ENCODE results near the gene KLF17.
"Not testable (repeated sequence)": the region's sequence is repeated elsewhere in the genome, so short reads cannot be mapped to it uniquely, and the experiment has no call there.

KLF17 gene

GRCh38 chr1:44110916-44111315, 7.7 kb upstream of the KLF17 start:
- DNase-seq (ENCODE audit: low spot score) = no peak

DNA sequence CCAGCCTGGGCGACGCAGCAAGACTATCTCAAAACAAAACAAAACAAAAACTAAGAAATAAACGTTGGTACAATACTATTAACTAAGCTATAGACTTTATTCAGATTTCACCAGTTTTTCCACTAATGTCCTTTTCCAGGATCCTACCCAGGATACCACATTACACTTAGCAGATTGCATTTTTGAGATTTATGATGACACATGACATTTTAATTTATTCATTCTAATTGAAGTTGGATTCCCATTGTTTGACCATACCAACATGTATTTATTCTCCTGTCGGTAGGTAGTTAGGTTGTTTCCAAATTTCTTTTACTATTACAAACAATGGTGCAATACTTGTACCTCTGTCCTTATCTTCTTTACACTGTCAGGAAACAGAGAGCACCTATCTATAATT, 6.8 kb upstream of the KLF17 start:
- DNase-seq (ENCODE audit: low spot score) = no peak

DNA sequence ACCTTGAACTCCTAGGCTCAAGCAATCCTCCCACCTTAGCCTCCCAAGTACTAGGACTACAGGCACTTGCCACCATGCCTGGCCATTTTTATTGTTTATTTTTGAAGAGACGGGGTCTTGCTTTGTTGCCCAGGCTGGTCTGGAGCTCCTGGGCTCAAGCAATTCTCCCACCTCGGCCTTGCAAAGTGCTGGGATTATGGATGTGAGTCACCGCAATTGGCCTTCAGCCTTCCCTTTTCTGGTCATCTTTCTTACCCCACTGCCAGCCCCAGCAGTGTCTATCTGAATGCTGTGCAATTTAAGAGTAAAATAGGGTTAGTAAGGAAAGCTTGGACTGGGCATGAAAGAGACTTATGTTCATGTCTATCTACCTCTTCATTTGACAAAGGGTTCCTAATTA, 6.1 kb upstream of the KLF17 start:
- DNase-seq (ENCODE audit: low spot score) = no peak

DNA sequence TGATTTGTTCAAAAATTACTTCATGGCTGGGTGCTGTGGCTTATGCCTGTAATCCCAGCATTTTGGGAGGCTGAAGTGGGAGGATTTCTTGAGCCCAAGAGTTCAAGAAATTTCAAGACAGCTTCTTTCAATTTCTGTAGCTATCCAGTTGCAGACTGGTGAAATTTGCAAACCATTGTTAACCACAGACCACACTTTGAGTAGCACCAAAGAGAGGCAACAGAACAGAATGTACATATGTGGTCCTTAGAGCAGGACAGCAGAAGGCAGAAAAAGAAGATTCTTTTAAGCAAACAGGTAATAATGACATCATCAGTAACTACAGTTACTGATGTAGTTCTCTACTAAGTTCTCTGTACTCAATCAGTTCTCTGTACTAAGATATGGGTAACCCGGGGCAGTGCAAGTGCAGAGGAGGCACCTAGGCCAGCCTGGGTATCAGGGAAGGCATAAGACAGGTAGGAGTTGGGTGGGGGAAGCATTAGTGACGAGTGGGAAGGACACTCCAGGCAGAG, 5.5 kb upstream of the KLF17 start:
- no peak for DNase-seq (ENCODE audit: low spot score)

- no peak for DNase-seq (ENCODE audit: low spot score)
Observed at GRCh38 chr1:44114098-44114497, 4.5 kb upstream of the KLF17 start.

- DNase-seq (ENCODE audit: low spot score) = not testable (repeated sequence)
Observed at GRCh38 chr1:44117272-44117671, 1.3 kb upstream of the KLF17 start.

DNA sequence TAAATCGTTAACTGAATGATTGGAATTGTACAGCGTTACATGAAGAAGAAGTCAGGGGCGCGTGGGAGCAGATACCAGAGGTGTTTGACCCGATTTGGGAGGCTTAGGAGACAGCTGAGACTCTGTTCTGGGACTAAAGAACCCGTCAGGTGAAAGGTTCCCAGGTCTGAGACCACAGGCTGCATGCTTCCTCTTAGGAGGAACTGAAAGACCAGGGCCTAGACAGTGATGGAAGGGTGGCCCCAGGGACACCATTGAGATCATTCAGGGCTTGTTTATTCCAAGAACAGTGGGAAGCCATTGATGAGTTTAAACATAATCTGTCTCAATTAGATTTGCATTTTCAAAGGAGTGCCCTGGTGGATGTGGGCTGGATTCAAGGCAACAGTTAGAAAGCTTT, 904 bp downstream of the KLF17 start:
- DNase-seq (ENCODE audit: low spot score) = no peak

- DNase-seq (ENCODE audit: low spot score) = no peak
Observed at GRCh38 chr1:44120398-44120949, 1.9 kb downstream of the KLF17 start.

GRCh38 chr1:44129616-44130500, 11.2 kb downstream of the KLF17 start:
- DNase-seq (ENCODE audit: low spot score) = no peak

- DNase-seq (ENCODE audit: low spot score) = no peak
Observed at GRCh38 chr1:44131411-44131810, 12.8 kb downstream of the KLF17 start.

DNA sequence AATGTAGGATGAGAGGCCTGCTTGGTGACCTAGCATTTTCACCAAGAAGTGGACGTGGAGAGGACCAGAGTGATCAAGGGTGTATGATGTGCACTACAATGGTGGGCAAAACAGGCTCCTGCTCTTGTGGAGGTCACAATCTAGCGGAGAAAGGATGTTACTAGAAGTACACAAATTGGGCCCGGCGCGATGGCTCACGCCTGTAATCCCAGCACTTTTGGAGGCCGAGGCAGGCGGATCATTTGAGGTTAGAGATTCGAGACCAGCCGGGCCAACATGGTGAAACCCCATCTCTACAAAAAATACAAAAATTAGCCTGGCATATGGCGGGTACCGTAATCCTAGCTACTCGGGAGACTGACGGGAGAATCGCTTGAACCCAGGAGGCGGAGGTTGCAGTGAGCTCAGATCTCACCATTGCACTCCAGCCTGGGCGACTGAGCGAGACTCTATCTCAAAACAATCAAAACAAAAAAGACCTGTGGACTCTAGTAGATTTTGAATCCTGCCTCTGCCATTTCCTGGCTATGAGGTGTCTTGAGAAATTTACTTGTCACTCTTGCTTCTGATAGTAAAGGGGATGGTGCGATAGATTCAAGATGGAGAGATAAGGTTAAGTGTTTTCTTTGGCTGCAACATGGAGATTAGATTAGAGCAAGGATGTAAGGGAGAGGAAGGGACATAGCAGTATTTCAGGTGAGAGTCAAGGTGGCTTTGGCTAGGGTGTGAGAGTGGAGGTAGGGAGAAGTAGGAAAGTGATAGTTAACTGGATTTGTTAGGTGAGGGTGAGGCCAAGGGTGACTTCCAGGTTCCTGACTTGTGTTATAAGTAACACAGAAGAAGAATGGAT, 15.7 kb downstream of the KLF17 start:
- DNase-seq (ENCODE audit: low spot score) = no peak

DNA sequence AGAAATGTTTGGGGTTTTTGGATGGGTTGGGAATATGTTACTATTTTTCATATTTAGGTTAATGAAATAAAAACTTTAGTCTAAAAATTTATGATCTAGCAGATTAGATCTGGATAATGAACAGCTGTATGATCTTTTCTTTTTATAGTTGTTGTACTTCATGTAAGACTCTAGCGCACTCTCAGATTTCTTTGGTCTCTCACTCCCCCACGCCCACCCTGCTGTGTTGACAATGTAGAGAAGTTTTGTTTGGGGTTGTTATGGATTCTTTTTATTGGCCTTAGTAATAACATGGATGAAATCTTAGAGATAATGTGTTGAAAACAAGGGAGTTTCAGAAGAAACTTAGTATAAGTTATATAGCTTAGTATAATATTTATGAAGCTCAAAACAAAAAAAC, 17.3 kb downstream of the KLF17 start:
- no peak for DNase-seq (ENCODE audit: low spot score)

GRCh38 chr1:44138239-44138638, 19.6 kb downstream of the KLF17 start:
- no peak for DNase-seq (ENCODE audit: low spot score)

DNA sequence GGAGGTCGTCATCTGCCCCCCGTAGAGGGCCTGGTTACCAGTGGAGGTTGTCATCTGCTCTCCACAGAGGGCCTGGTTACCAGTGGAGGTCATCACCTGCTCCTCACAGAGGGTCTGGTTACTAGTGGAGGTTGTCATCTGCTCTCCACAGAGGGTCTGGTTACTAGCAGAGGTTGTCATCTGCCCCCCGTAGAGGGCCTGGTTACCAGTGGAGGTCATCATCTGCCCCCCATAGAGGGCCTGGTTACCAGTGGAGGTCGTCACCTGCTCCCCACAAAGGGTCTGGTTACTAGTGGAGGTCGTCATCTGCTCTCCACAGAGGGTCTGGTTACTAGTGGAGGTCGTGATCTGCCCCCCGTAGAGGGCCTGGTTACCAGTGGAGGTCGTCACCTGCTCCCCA, 20.9 kb downstream of the KLF17 start:
- DNase-seq (ENCODE audit: low spot score) = not testable (repeated sequence)

- DNase-seq (ENCODE audit: low spot score) = no peak
Observed at GRCh38 chr1:44141531-44141930, 22.9 kb downstream of the KLF17 start, which contains the start of gene KLF18. TSS of gene KLF18 (minus strand) at chr1:44141631. CDS start at chr1:44141631, 0 bp downstream.

- DNase-seq (ENCODE audit: low spot score) = no peak
Observed at GRCh38 chr1:44144962-44145756, 26.5 kb downstream of the KLF17 start.

DNA sequence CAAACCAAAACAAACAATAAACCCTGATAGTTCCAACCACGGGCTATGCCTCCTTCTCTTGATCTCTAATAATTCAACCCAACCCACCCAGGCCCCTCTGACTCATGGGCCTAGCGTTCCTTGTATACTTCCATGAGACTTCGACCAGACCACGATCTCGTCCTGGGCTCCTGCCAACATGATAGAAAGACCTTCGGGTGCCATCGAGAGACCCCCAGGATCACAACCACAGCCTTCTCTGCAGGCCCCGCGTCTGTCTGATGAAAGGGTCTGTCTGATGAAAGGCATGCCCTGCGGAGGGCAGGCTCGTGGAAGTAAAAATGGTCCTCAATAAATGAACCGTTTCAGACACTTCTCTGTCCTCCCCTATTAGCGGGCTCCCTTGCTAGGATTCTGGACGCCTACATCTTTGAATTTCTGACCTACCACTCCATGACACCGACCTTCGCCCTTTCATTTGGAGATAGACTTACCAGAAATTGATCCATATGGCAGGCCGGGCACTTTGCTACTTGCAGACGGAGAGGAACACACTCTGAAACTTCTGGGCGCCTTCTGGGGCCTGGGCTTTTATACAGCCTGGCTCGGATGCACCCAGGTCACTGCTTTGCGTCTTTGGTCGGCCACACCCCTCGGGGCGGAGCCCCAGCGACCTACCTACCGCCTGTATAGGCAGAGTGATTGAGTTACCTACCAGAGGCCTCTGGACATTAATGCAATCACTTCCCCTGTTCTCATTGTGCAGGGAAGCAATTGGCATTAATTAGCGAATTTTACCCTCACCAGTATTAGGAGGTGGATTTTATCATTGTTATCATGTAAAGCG, 28.1 kb downstream of the KLF17 start:
- no peak for DNase-seq (ENCODE audit: low spot score)

- no peak for DNase-seq (ENCODE audit: low spot score)
Observed at GRCh38 chr1:44147582-44147981, 29.0 kb downstream of the KLF17 start.

- no peak for DNase-seq (ENCODE audit: low spot score)
Observed at GRCh38 chr1:44151332-44151731, 32.7 kb downstream of the KLF17 start.

DNA sequence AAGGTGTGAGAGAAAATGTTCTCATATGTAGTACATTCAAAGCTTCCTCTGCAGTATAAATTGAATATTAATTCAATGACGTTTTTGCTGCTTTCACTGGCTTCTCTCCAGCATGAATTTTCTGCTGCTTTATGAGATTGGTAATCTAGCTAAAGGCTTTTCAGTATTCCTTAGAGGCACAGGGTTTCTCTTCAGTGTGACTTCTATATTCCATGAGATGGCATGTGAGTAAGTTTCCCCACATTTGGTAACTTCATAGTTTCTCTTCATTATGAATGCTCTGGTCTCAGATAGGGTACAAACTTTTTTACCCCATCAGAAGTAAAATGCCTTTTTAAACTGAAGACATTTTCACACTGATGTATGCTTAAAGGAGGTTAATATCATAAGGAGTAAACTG, 33.2 kb downstream of the KLF17 start:
- DNase-seq (ENCODE audit: low spot score) = no peak

- DNase-seq (ENCODE audit: low spot score) = no peak
Observed at GRCh38 chr1:44152692-44153091, 34.1 kb downstream of the KLF17 start.
